Testis (tissue), 3 donors: ENCODE data around the gene VIT. TPM values are rescaled to one million over a fixed set of nuclear protein-coding genes. Genes with fewer than 3 reads are reported as not detected.
A peak's percentile ranks its signal among the peaks of the same experiment; 100 is the strongest.
"Not testable (repeated sequence)": the region's sequence is repeated elsewhere in the genome, so short reads cannot be mapped to it uniquely, and the experiment has no call there.

Source experiments
- DNase-seq: peaks from one replicate; pipeline ENCODE4 v3.0.0-alpha.2; 2019
- H3K27ac ChIP-seq, 2 donors: fragments of 200-600 bp; sonication (generic); one replicate each; pipeline ENCODE4 v1.5.1; 2019
- H3K27me3 ChIP-seq: fragments of 200-600 bp; sonication (generic); one replicate; pipeline ENCODE4 v1.5.1; 2019
- H3K36me3 ChIP-seq: fragments of 200-600 bp; sonication (generic); one replicate; pipeline ENCODE4 v1.5.1; 2017; ENCODE audit warnings: low read depth; ENCODE audit errors: missing control alignments
- H3K4me1 ChIP-seq: fragments of 200-600 bp; sonication (generic); one replicate; pipeline ENCODE4 v1.5.1; 2019
- H3K4me3 ChIP-seq, 2 donors: fragments of 200-600 bp; sonication (generic); one replicate each; pipeline ENCODE4 v1.5.1; 2017 to 2019
- H3K9me3 ChIP-seq: fragments of 200-600 bp; sonication (generic); one replicate; pipeline ENCODE4 v1.5.1; 2017
- POLR2A ChIP-seq: fragments of 450-650 bp; IDR thresholded peaks from one replicate; pipeline ENCODE4 v1.6.1; 2017; ENCODE audit warnings: antibody characterized with exemption, mild to moderate bottlenecking, moderate library complexity
- WGBS, 2 donors: methylation state at CpG; one replicate each; pipeline ENCODE4 v1.1.5; 2018; 5-methylcytosine and 5-hydroxymethylcytosine counted together
- intact Hi-C: fragments of 100-400 bp; cut with DNase I; formaldehyde crosslinking; loops from one replicate; pipeline ENCODE4 v1.15.1; 2023; ENCODE audit warnings: low total_unique reads
- polyA plus RNA-seq: library from polyadenylated mRNA; stranded (reverse); fragments of 350-450 nt; fragmentation: Illumina TruSeq; extraction: RNeasy Lipid Tissue Mini Kit (QIAGEN cat#74804); gene quantifications from one replicate; pipeline ENCODE4 v1.2.3, GENCODE V29; 2014; ENCODE audit warnings: low read depth, low replicate concordance; ENCODE audit not compliant: insufficient read depth
- total RNA-seq, 2 donors: library from RNA; depleted of rRNA; stranded (reverse); fragments of >200 nt; gene quantifications; one replicate each; pipeline ENCODE4 v1.2.3, GENCODE V29; 2016
- TF ChIP-seq, protein P1 (sequence below), 3 experiments: fragments of 450-650 bp in 2 of 3; fragments of 200-600 bp in 1 of 3; sonication (generic) in 1 of 3; IDR thresholded peaks; one replicate each; pipeline ENCODE4 v1.5.1; 2016 to 2019; ENCODE audit warnings: antibody characterized with exemption in 3 of 3, mild to moderate bottlenecking in 2 of 3, moderate library complexity in 1 of 3

Gene VIT
- total and polyA plus RNA-seq, 3 donors from 2014 or later, result 5.6 to 9.4 (median 7.2) TPM

- no peaks in the 10 kb centered on the region for H3K9me3 ChIP-seq
- H3K4me3 ChIP-seq, result no peak overlapping the region
- intact Hi-C loops, result no loop called here
- TF ChIP-seq POLR2A, result no peak
- TF ChIP-seq, protein P1, sequence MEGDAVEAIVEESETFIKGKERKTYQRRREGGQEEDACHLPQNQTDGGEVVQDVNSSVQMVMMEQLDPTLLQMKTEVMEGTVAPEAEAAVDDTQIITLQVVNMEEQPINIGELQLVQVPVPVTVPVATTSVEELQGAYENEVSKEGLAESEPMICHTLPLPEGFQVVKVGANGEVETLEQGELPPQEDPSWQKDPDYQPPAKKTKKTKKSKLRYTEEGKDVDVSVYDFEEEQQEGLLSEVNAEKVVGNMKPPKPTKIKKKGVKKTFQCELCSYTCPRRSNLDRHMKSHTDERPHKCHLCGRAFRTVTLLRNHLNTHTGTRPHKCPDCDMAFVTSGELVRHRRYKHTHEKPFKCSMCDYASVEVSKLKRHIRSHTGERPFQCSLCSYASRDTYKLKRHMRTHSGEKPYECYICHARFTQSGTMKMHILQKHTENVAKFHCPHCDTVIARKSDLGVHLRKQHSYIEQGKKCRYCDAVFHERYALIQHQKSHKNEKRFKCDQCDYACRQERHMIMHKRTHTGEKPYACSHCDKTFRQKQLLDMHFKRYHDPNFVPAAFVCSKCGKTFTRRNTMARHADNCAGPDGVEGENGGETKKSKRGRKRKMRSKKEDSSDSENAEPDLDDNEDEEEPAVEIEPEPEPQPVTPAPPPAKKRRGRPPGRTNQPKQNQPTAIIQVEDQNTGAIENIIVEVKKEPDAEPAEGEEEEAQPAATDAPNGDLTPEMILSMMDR (IDR thresholded peaks at IDR 0.05), result no peak
- DNase-seq, result no peak
- no peak overlapping the region for H3K27ac ChIP-seq
- no peaks in the 10 kb centered on the region for H3K27me3 ChIP-seq
- H3K36me3 ChIP-seq, result no peaks in the 10 kb centered on the region
- WGBS, 2 donors, result 65 to 69% methylated on average over 6 of the region's 6 CpGs
- no peaks in the 10 kb centered on the region for H3K4me1 ChIP-seq
Observed at GRCh38 chr2:36682562-36682961, 13.9 kb upstream of the VIT start.

- no peaks in the 10 kb centered on the region for H3K4me1 ChIP-seq
- no peak for TF ChIP-seq POLR2A
- TF ChIP-seq, protein P1 (IDR thresholded peaks at IDR 0.05), result no peak
- no peak overlapping the region for H3K27ac ChIP-seq
- 44 to 69% methylated on average over 2 of the region's 2 CpGs for WGBS, 2 donors
- intact Hi-C loops, result no loop called here
- H3K27me3 ChIP-seq, result no peaks in the 10 kb centered on the region
- no peak for DNase-seq
- H3K4me3 ChIP-seq, result no peak overlapping the region
- H3K36me3 ChIP-seq, result no peaks in the 10 kb centered on the region
- H3K9me3 ChIP-seq, result no peaks in the 10 kb centered on the region
Observed at GRCh38 chr2:36683002-36683401, 13.5 kb upstream of the VIT start.

DNA sequence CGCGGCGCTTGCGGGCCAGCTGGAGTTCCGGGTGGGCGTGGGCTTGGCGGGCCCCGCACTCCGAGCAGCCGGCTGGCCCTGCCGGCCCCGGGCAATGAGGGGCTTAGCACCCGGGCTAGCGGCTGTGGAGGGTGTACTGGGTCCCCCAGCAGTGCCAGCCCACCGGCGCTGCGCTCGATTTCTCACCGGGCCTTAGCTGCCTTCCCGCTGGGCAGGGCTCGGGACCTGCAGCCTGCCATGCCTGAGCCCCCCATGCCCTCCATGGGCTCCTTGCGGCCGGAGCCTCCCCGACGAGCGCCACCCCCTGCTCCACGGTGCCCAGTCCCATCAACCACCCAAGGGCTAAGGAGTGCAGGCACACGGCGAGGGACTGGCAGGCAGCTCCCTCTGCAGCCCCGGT lies 8.2 kb upstream of the VIT start:
- DNase-seq, H3K4me1 ChIP-seq, H3K27ac ChIP-seq, H3K27me3 ChIP-seq, H3K36me3 ChIP-seq, H3K9me3 ChIP-seq, intact Hi-C loops: not testable (repeated sequence)
- 80 to 97% methylated on average over 3 to 19 of the region's 30 CpGs for WGBS, 2 donors
- H3K4me3 ChIP-seq, result peak overlapping the region in 1 of 2 donors; percentile 47

- intact Hi-C loops, H3K27ac ChIP-seq, H3K9me3 ChIP-seq, H3K4me3 ChIP-seq, DNase-seq, H3K36me3 ChIP-seq, H3K27me3 ChIP-seq, H3K4me1 ChIP-seq: not testable (repeated sequence)
- 67 to 85% methylated on average over 15 of the region's 15 CpGs for WGBS, 2 donors
Observed at GRCh38 chr2:36689013-36689412, 7.5 kb upstream of the VIT start.

GRCh38 chr2:36692121-36692520 lies 4.4 kb upstream of the VIT start:
- Histone ChIP-seq H3K4me3 (no peak overlapping the region), H3K9me3 (no peaks in the 10 kb centered on the region), H3K27me3 (no peaks in the 10 kb centered on the region), H3K27ac (no peak overlapping the region), H3K4me1 (peaks cover 8% of the 10 kb centered on the region), H3K36me3 (no peaks in the 10 kb centered on the region)
- TF ChIP-seq, protein P1 (IDR thresholded peaks at IDR 0.05), result no peak
- no peak for TF ChIP-seq POLR2A
- 41 to 43% methylated on average over 2 of the region's 2 CpGs for WGBS, 2 donors
- intact Hi-C loops, result no loop called here
- no peak for DNase-seq

GRCh38 chr2:36693825-36694224 lies 2.7 kb upstream of the VIT start:
- intact Hi-C loops, result no loop called here
- Histone ChIP-seq H3K27ac (no peak overlapping the region), H3K4me1 (peaks cover 8% of the 10 kb centered on the region), H3K4me3 (peak overlapping the region in 1 of 2 donors; percentile 24), H3K9me3 (no peaks in the 10 kb centered on the region), H3K27me3 (no peaks in the 10 kb centered on the region), H3K36me3 (no peaks in the 10 kb centered on the region)
- TF ChIP-seq, protein P1 (IDR thresholded peaks at IDR 0.05), result no peak
- TF ChIP-seq POLR2A, result no peak
- WGBS, 2 donors, result 50 to 76% methylated on average over 7 of the region's 7 CpGs
- DNase-seq, result no peak
